H1 (cell line): ENCODE results near the gene SANBR. TPM values are rescaled to one million over a fixed set of nuclear protein-coding genes. Genes with fewer than 3 reads are reported as not detected.
"Not testable (repeated sequence)": the region's sequence is repeated elsewhere in the genome, so short reads cannot be mapped to it uniquely, and the experiment has no call there.

Experiments
- CTCF ChIA-PET: fragments of 300-600 bp; sonication (Branson Sonifier 250); formaldehyde crosslinking; loops from one replicate; lab custom pipeline; 2021; ENCODE audit not compliant: partially characterized antibody; lab: Charles Lee
- POLR2A ChIA-PET: fragments of 300-600 bp; sonication (Branson Sonifier 250); formaldehyde crosslinking; loops from one replicate; lab custom pipeline; 2021; ENCODE audit warnings: inconsistent platforms; ENCODE audit not compliant: partially characterized antibody; lab: Charles Lee
- DNase-seq, 2 experiments: peaks; one replicate each; pipeline versions ENCODE4 v3.0.0 to v3.0.0-alpha.2; 2010 to 2022; ENCODE audit warnings: low spot score in 2 of 2, low read depth in 1 of 2, mixed read lengths in 1 of 2
- FAIRE-seq: peaks from 2 replicates; lab custom pipeline; 2011; peaks lifted over from hg19 to GRCh38; lab: Jason Lieb, UNC
- H2AFZ ChIP-seq: 2 replicates; pipeline ENCODE4 v1.8.1; 2012; ENCODE audit warnings: low read length, inconsistent platforms
- H2AK5ac ChIP-seq: 2 replicates; pipeline ENCODE4 v1.6.1; 2013; ENCODE audit warnings: low read depth, low read length
- H2BK120ac ChIP-seq: replicated peaks from 2 replicates; pipeline ENCODE3; 2013; ENCODE audit warnings: low read depth, low read length, inconsistent platforms
- H2BK12ac ChIP-seq: 2 replicates; pipeline ENCODE4 v1.6.1; 2013; ENCODE audit warnings: low read depth, low read length
- H2BK15ac ChIP-seq: 2 replicates; pipeline ENCODE4 v1.6.1; 2013; ENCODE audit warnings: low read length
- H2BK20ac ChIP-seq: 2 replicates; pipeline ENCODE4 v1.6.1; 2013; ENCODE audit warnings: low read length
- H2BK5ac ChIP-seq: 2 replicates; pipeline ENCODE4 v1.6.1; 2013; ENCODE audit warnings: low read depth, low read length
- H3K14ac ChIP-seq: 2 replicates; pipeline ENCODE4 v1.6.1; 2013; ENCODE audit warnings: inconsistent platforms; ENCODE audit not compliant: insufficient read length
- H3K18ac ChIP-seq: 2 replicates; pipeline ENCODE4 v1.6.1; 2013; ENCODE audit warnings: low read length; ENCODE audit errors: extremely low read depth
- H3K23ac ChIP-seq: 2 replicates; pipeline ENCODE4 v1.6.1; 2013; ENCODE audit warnings: inconsistent platforms; ENCODE audit not compliant: insufficient read length
- H3K23me2 ChIP-seq: 2 replicates; pipeline ENCODE4 v1.6.1; 2013; ENCODE audit warnings: low read depth, low read length
- H3K27ac ChIP-seq: 2 replicates; pipeline ENCODE4 v1.6.1; 2011; ENCODE audit warnings: low read depth, low read length, inconsistent platforms
- H3K27me3 ChIP-seq, 4 experiments: replicated peaks in 1 of 4; 1 replicate in 1 of 4; 2 replicates in 3 of 4; pipeline versions ENCODE4 v1.6.1 to v1.8.1; 2011 to 2013; ENCODE audit warnings: low read length in 3 of 4, mild to moderate bottlenecking in 3 of 4, inconsistent platforms in 2 of 4, mixed read lengths in 2 of 4, moderate library complexity in 1 of 4; ENCODE audit not compliant: control insufficient read depth in 3 of 4, insufficient read depth in 3 of 4; ENCODE audit errors: extremely low read depth in 1 of 4
- H3K36me3 ChIP-seq, 4 experiments: 2 replicates each; pipeline versions ENCODE4 v1.6.1 to v1.8.1; 2011 to 2013; ENCODE audit warnings: mild to moderate bottlenecking in 4 of 4, low read length in 3 of 4, moderate library complexity in 2 of 4, control low read depth in 1 of 4, inconsistent platforms in 1 of 4; ENCODE audit not compliant: insufficient read depth in 4 of 4, control insufficient read depth in 2 of 4
- H3K4ac ChIP-seq: replicated peaks from 2 replicates; pipeline ENCODE3; 2013; ENCODE audit warnings: low read length, low read depth, mixed read lengths, inconsistent platforms; ENCODE audit not compliant: insufficient read length
- H3K4me1 ChIP-seq, 4 experiments: replicated peaks in 1 of 4; 1 replicate in 1 of 4; 2 replicates in 3 of 4; pipeline versions ENCODE4 v1.6.1 to v1.8.1; 2011 to 2013; ENCODE audit warnings: low read length in 3 of 4, inconsistent platforms in 2 of 4, mixed read lengths in 1 of 4; ENCODE audit not compliant: insufficient read depth in 4 of 4, control insufficient read depth in 3 of 4
- H3K4me2 ChIP-seq, 2 experiments: 2 replicates each; pipeline versions ENCODE4 v1.6.1 to v1.8.1; 2011 to 2013; ENCODE audit warnings: low read depth in 2 of 2, low read length in 2 of 2, control low read depth in 1 of 2, inconsistent platforms in 1 of 2, mild to moderate bottlenecking in 1 of 2; ENCODE audit not compliant: insufficient read depth in 1 of 2
- H3K4me3 ChIP-seq, 4 experiments: fragments of 200-600, 300-600 bp in 1 of 4; sonication (generic), shearing (Covaris generic), sonication (Bioruptor Twin) in 1 of 4; 2 replicates each; pipeline versions ENCODE4 v1.5.1 to v1.8.1; 2011 to 2016; ENCODE audit warnings: low read length in 4 of 4, low read depth in 3 of 4, control low read depth in 2 of 4, inconsistent platforms in 2 of 4, mild to moderate bottlenecking in 2 of 4, mixed read lengths in 1 of 4, moderate library complexity in 1 of 4; ENCODE audit not compliant: insufficient read depth in 2 of 4; ENCODE audit errors: extremely low read depth in 1 of 4
- H3K56ac ChIP-seq: replicated peaks from 2 replicates; pipeline ENCODE3; 2013; ENCODE audit warnings: low read depth, mild to moderate bottlenecking, mixed read lengths, low read length, inconsistent platforms; ENCODE audit not compliant: insufficient read length
- H3K79me1 ChIP-seq: 2 replicates; pipeline ENCODE4 v1.6.1; 2013; ENCODE audit warnings: low read depth, low read length, control low read depth
- H3K79me2 ChIP-seq, 2 experiments: 2 replicates each; pipeline versions ENCODE4 v1.6.1 to v1.8.1; 2012 to 2013; ENCODE audit warnings: low read length in 2 of 2, mild to moderate bottlenecking in 2 of 2, inconsistent platforms in 1 of 2; ENCODE audit not compliant: insufficient read depth in 2 of 2, control insufficient read depth in 1 of 2
- H3K9ac ChIP-seq, 4 experiments: replicated peaks in 1 of 4; 1 replicate in 1 of 4; 2 replicates in 3 of 4; pipeline versions ENCODE4 v1.6.1 to v1.8.1; 2011 to 2013; ENCODE audit warnings: low read depth in 3 of 4, low read length in 3 of 4, control low read depth in 2 of 4, mild to moderate bottlenecking in 2 of 4, moderate library complexity in 2 of 4, inconsistent platforms in 1 of 4; ENCODE audit errors: extremely low read depth in 1 of 4
- H3K9me3 ChIP-seq, 2 experiments: 2 replicates each; pipeline versions ENCODE4 v1.6.1 to v1.8.1; 2012 to 2013; ENCODE audit warnings: mild to moderate bottlenecking in 2 of 2, moderate library complexity in 2 of 2, control low read depth in 1 of 2, inconsistent platforms in 1 of 2, low read depth in 1 of 2, low read length in 1 of 2, mixed read lengths in 1 of 2; ENCODE audit not compliant: insufficient read depth in 2 of 2
- H4K20me1 ChIP-seq, 2 experiments: replicated peaks in 1 of 2; 2 replicates each; pipeline versions ENCODE3 to v1.8.1; 2011 to 2013; ENCODE audit warnings: inconsistent platforms in 2 of 2, low read length in 2 of 2, mild to moderate bottlenecking in 1 of 2; ENCODE audit not compliant: insufficient read depth in 2 of 2, control insufficient read depth in 1 of 2
- H4K5ac ChIP-seq: 2 replicates; pipeline ENCODE4 v1.6.1; 2013; ENCODE audit warnings: low read length, low read depth, mixed read lengths, inconsistent platforms; ENCODE audit not compliant: insufficient read length
- H4K8ac ChIP-seq: 2 replicates; pipeline ENCODE4 v1.8.0; 2013; ENCODE audit warnings: mild to moderate bottlenecking, moderate library complexity, low read length, inconsistent platforms; ENCODE audit not compliant: insufficient read depth; ENCODE audit errors: extremely low read depth
- H4K91ac ChIP-seq: replicated peaks from 2 replicates; pipeline ENCODE3; 2013; ENCODE audit warnings: low read length, mixed read lengths, inconsistent platforms; ENCODE audit not compliant: insufficient read length
- WGBS, 2 experiments: shearing (Covaris generic) in 1 of 2; methylation state at CpG; one replicate each; pipeline versions ENCODE4 v1.1.6 to v1.1.7; 2013 to 2015; ENCODE audit warnings: low lambda C conversion rate in 2 of 2, mixed read lengths in 2 of 2, inconsistent platforms in 1 of 2, low coverage in 1 of 2, missing lambda C conversion rate in 1 of 2; ENCODE audit not compliant: insufficient replicate concordance in 2 of 2, insufficient coverage in 1 of 2, insufficient read length in 1 of 2; ENCODE audit errors: extremely low coverage in 1 of 2, missing lambda C conversion rate in 1 of 2; 5-methylcytosine and 5-hydroxymethylcytosine counted together
- polyA plus RNA-seq, 7 experiments: library from polyadenylated mRNA; depleted of rRNA in 3 of 7; stranded (reverse) in 5 of 7; unstranded in 2 of 7; fragments of >200 nt in 5 of 7; fragments of 200-250 nt in 2 of 7; gene quantifications; 1 replicate in 5 of 7; 2 replicates in 1 of 7; 4 replicates in 1 of 7; pipeline versions ENCODE4 v1.2.1 to v1.2.3, GENCODE V29; 2011 to 2013; ENCODE audit warnings: missing spikeins in 2 of 7, mixed read lengths in 2 of 7
- total RNA-seq: library from RNA; stranded (reverse); fragmentation: NEBNext Ultra II Directional; extraction: Animal tissue kit (Norgen Biotek cat#: 25700); gene quantifications from 2 replicates; pipeline ENCODE4 v1.2.1, GENCODE V29; 2021

The SANBR gene
- total and polyA plus RNA-seq, 2 of the 8 experiments (the other 6 are each of a cell fraction or from before 2014, with no cell fraction given) = 3.4 to 12.1 TPM

- POLR2A ChIA-PET, H2BK120ac ChIP-seq: not testable (repeated sequence)
- WGBS, 2 experiments = 85% methylated on average over 2 of the region's 2 CpGs; no CpG with 5 or more reads in 1 of the 2 experiments
Observed at GRCh38 chr2:61036643-61037042, 29.0 kb upstream of the SANBR start.

More at GRCh38 chr2:61036643-61037042, 29.0 kb upstream of the SANBR start:
- H2BK20ac ChIP-seq, H3K18ac ChIP-seq, H3K27me3 ChIP-seq, H2BK5ac ChIP-seq, H3K9ac ChIP-seq, H2BK12ac ChIP-seq, H3K4me3 ChIP-seq, H3K23me2 ChIP-seq, DNase-seq, H4K20me1 ChIP-seq, H2AK5ac ChIP-seq, H3K79me1 ChIP-seq, H3K56ac ChIP-seq, H3K14ac ChIP-seq, H2BK15ac ChIP-seq, H3K27ac ChIP-seq, H2AFZ ChIP-seq, H3K23ac ChIP-seq, FAIRE-seq, CTCF ChIA-PET, H3K79me2 ChIP-seq, H4K5ac ChIP-seq, H3K4me1 ChIP-seq, H3K4ac ChIP-seq, H4K91ac ChIP-seq, H4K8ac ChIP-seq, H3K4me2 ChIP-seq: not testable (repeated sequence)
- peaks cover 4 to 38% (median 18%) of the 10 kb centered on the region in 4 experiments for H3K36me3 ChIP-seq
- peaks cover 5 to 17% of the 10 kb centered on the region in 2 experiments; a peak in 2 of 4 replicates for H3K9me3 ChIP-seq
